Spleen (tissue), 11 donors: ENCODE results near the gene PODNL1. TPM values are rescaled to one million over a fixed set of nuclear protein-coding genes. Genes with fewer than 3 reads are reported as not detected.
"Not testable (repeated sequence)": the region's sequence is repeated elsewhere in the genome, so short reads cannot be mapped to it uniquely, and the experiment has no call there.

ENCODE experiments used
- DNase-seq: peaks from one replicate; pipeline ENCODE4 v3.0.0-alpha.2; 2020
- H3K27ac ChIP-seq, 8 donors: fragments of 200-600 bp; sonication (generic) in 7 of 8; 1 replicate in 4 of 8; 2 replicates in 4 of 8; pipeline versions ENCODE4 v1.5.0 to v1.8.0; 2016 to 2021; ENCODE audit warnings: inconsistent platforms in 4 of 8, mild to moderate bottlenecking in 4 of 8, moderate library complexity in 1 of 8
- H3K27me3 ChIP-seq, 7 donors: fragments of 200-600 bp; sonication (generic) in 6 of 7; replicated peaks in 1 of 7; 1 replicate in 4 of 7; 2 replicates in 3 of 7; pipeline versions ENCODE4 v1.5.0 to v1.8.0; 2016 to 2021; ENCODE audit warnings: inconsistent platforms in 3 of 7, mild to moderate bottlenecking in 1 of 7
- H3K36me3 ChIP-seq, 6 donors: fragments of 200-600 bp; sonication (generic) in 5 of 6; 1 replicate in 4 of 6; 2 replicates in 2 of 6; pipeline versions ENCODE4 v1.5.0 to v1.8.0; 2016 to 2021; ENCODE audit warnings: inconsistent platforms in 2 of 6
- H3K4me1 ChIP-seq, 6 donors: fragments of 200-600 bp; sonication (generic) in 5 of 6; 1 replicate in 3 of 6; 2 replicates in 3 of 6; pipeline versions ENCODE4 v1.5.0 to v1.8.0; 2016 to 2021; ENCODE audit warnings: inconsistent platforms in 3 of 6
- H3K4me3 ChIP-seq, 8 donors: fragments of 200-600 bp; sonication (generic) in 7 of 8; 1 replicate in 4 of 8; 2 replicates in 4 of 8; pipeline versions ENCODE4 v1.5.0 to v1.8.0; 2016 to 2021; ENCODE audit warnings: inconsistent platforms in 4 of 8, mild to moderate bottlenecking in 4 of 8, moderate library complexity in 2 of 8
- H3K9me3 ChIP-seq, 8 donors: fragments of 200-600 bp; sonication (generic) in 7 of 8; 1 replicate in 4 of 8; 2 replicates in 4 of 8; pipeline versions ENCODE4 v1.5.0 to v1.8.0; 2016 to 2021; ENCODE audit warnings: inconsistent platforms in 4 of 8
- CTCF ChIP-seq, 11 experiments: fragments of 200-600 bp in 7 of 11; fragments of 450-650 bp in 4 of 11; sonication (generic) in 4 of 11; IDR thresholded peaks in 8 of 11; conservative IDR thresholded peaks in 3 of 11; 1 replicate in 7 of 11; 2 replicates in 4 of 11; pipeline versions ENCODE4 v1.4.0 to v1.8.0; 2016 to 2021; ENCODE audit warnings: antibody characterized with exemption in 11 of 11, inconsistent platforms in 4 of 11, mild to moderate bottlenecking in 1 of 11
- POLR2A ChIP-seq, 3 donors: fragments of 450-650 bp; IDR thresholded peaks; one replicate each; pipeline ENCODE4 v1.5.1; 2017; ENCODE audit warnings: antibody characterized with exemption in 3 of 3, mild to moderate bottlenecking in 1 of 3
- POLR2AphosphoS5 ChIP-seq, 3 donors: sonication (generic); formaldehyde crosslinking; IDR thresholded peaks; one replicate each; pipeline ENCODE4 v1.5.1; 2017; ENCODE audit warnings: antibody characterized with exemption in 3 of 3
- WGBS, 5 donors: extraction: QIAGEN DNeasy Blood & Tissue Kit in 3 of 5; methylation state at CpG; one replicate each; pipeline versions ENCODE4 v1.1.5 to v1.1.7; 2013 to 2018; 5-methylcytosine and 5-hydroxymethylcytosine counted together
- intact Hi-C: fragments of 100-400 bp; cut with DNase I; formaldehyde crosslinking; loops from one replicate; pipeline ENCODE4 v1.15.0; 2023; ENCODE audit warnings: low total_unique reads
- polyA plus RNA-seq, 3 donors: library from polyadenylated mRNA; stranded (reverse); fragments of 200-250 nt; gene quantifications; one replicate each; pipeline ENCODE4 v1.2.1, GENCODE V29; 2013
- total RNA-seq, 7 donors: library from RNA; depleted of rRNA in 3 of 7; stranded (reverse); fragments of >200 nt in 3 of 7; fragmentation: NEBNext Ultra II Directional in 4 of 7; extraction: Animal tissue kit (Norgen Biotek cat#: 25700) in 4 of 7; gene quantifications; one replicate each; pipeline versions ENCODE4 v1.1.0 to v1.2.1, GENCODE V29; 2016 to 2021
- donor health status: healthy with polysubstance abuse.
- donor health status: DM: no; HTN: no; CAD: no; lungs with moderate emphysema.
- donor health status: DM: no; HTN: no; CAD: no.
- donor health status: Bipolar disorder and iron deficiency.
- donor health status: healthy.
- donor health status: DM: no; HTN: no; CAD: no.
- donor health status: DM: yes; HTN: yes; CAD: no.

PODNL1 gene
- total and polyA plus RNA-seq, 10 donors, result 0.19 to 3.0 (median 0.54) TPM; not detected in 1

- H3K27me3 ChIP-seq, result no peaks in the 10 kb centered on the region
- TF ChIP-seq POLR2AphosphoS5 (IDR thresholded peaks at IDR 0.05) (peak in 1 of 3 donors; percentile 35), POLR2A (IDR thresholded peaks at IDR 0.05) (no peak)
- DNase-seq, result no peak
- peaks cover 0 to 12% (median 4%) of the 10 kb centered on the region in 8 donors for H3K9me3 ChIP-seq
- peaks cover 0 to 14% (median 3%) of the 10 kb centered on the region in 6 donors for H3K4me1 ChIP-seq
- WGBS, 5 donors, result 94 to 98% (median 94%) methylated on average over 28 of the region's 28 CpGs
- H3K27ac ChIP-seq, result no peak overlapping the region
- peaks cover 0 to 97% (median 68%) of the 10 kb centered on the region in 6 donors for H3K36me3 ChIP-seq
- H3K4me3 ChIP-seq, result no peak overlapping the region
- intact Hi-C loops, result no loop called here
Measured at GRCh38 chr19:13923194-13923987, 14.8 kb downstream of the PODNL1 start.

- DNase-seq, intact Hi-C loops, H3K4me3 ChIP-seq, H3K27ac ChIP-seq, H3K27me3 ChIP-seq: not testable (repeated sequence)
- peaks cover 0 to 97% (median 71%) of the 10 kb centered on the region in 6 donors for H3K36me3 ChIP-seq
- 90 to 99% (median 96%) methylated on average over 6 of the region's 6 CpGs for WGBS, 5 donors
- H3K9me3 ChIP-seq, result peaks cover 0 to 12% (median 4%) of the 10 kb centered on the region in 8 donors
- peaks cover 0 to 18% (median 3%) of the 10 kb centered on the region in 6 donors for H3K4me1 ChIP-seq
Measured at GRCh38 chr19:13922118-13922517, 16.1 kb downstream of the PODNL1 start.

GRCh38 chr19:13920940-13921747 lies 17.1 kb downstream of the PODNL1 start:
- peaks cover 0 to 9% (median under 1%) of the 10 kb centered on the region in 6 donors for H3K4me1 ChIP-seq
- no peak overlapping the region for H3K27ac ChIP-seq
- intact Hi-C loops, result no loop called here
- peaks cover 0 to 12% (median 4%) of the 10 kb centered on the region in 8 donors for H3K9me3 ChIP-seq
- 67 to 98% (median 90%) methylated on average over 1 to 2 of the region's 2 CpGs for WGBS, 5 donors
- no peak overlapping the region for H3K4me3 ChIP-seq
- TF ChIP-seq POLR2AphosphoS5 (IDR thresholded peaks at IDR 0.05), result no peak
- TF ChIP-seq POLR2A (IDR thresholded peaks at IDR 0.05), result no peak
- no peak for TF ChIP-seq CTCF (IDR thresholded peaks at IDR 0.05 in 8 of 11, conservative IDR thresholded peaks at IDR 0.05 in 3 of 11)
- no peaks in the 10 kb centered on the region for H3K27me3 ChIP-seq
- peaks cover 0 to 97% (median 65%) of the 10 kb centered on the region in 6 donors for H3K36me3 ChIP-seq
- DNase-seq, result no peak

- intact Hi-C loops, result no loop called here
- 96 to 100% (median 99%) methylated on average over 11 of the region's 11 CpGs for WGBS, 5 donors
Measured at GRCh38 chr19:13920524-13920923, 17.7 kb downstream of the PODNL1 start.

More at GRCh38 chr19:13920524-13920923, 17.7 kb downstream of the PODNL1 start:
- TF ChIP-seq CTCF (IDR thresholded peaks at IDR 0.05 in 8 of 11, conservative IDR thresholded peaks at IDR 0.05 in 3 of 11) (no peak), POLR2AphosphoS5 (IDR thresholded peaks at IDR 0.05) (no peak), POLR2A (IDR thresholded peaks at IDR 0.05) (no peak)
- Histone ChIP-seq H3K27ac (no peak overlapping the region), H3K36me3 (peaks cover 0 to 100% (median 69%) of the 10 kb centered on the region in 6 donors), H3K4me3 (no peak overlapping the region), H3K27me3 (no peaks in the 10 kb centered on the region), H3K4me1 (peaks cover 0 to 8% (median 0%) of the 10 kb centered on the region in 6 donors), H3K9me3 (peaks cover 0 to 12% (median 4%) of the 10 kb centered on the region in 8 donors)
- no peak for DNase-seq
